ENCODE results near the gene FGF6. TPM values are rescaled to one million over a fixed set of nuclear protein-coding genes. Genes with fewer than 3 reads are reported as not detected.

Gene FGF6
- total and polyA plus RNA-seq, 10 of the 15 experiments (the other 5 are each of a cell fraction or from before 2014, with no cell fraction given) = not detected

- intact Hi-C loops (cut with micrococcal nuclease; ENCODE audit: unreplicated experiment) = no loop called here
- in situ Hi-C loops (cut with MboI) = no loop called here
- Histone ChIP-seq H3K9ac (ENCODE audit: control insufficient read depth, insufficient read depth, low read length) (no peak overlapping the region), H3K4me3 (no peak overlapping the region), H3K4me2 (ENCODE audit: control insufficient read depth, insufficient read depth) (no peak overlapping the region), H3K79me2 (ENCODE audit: control insufficient read depth, insufficient read depth, low read length) (no peaks in the 10 kb centered on the region), H4K20me1 (ENCODE audit: control insufficient read depth, insufficient read depth) (no peaks in the 10 kb centered on the region), H3K36me3 (ENCODE audit: control insufficient read depth in 2 of 2, insufficient read depth in 2 of 2, low read length in 1 of 2) (no peaks in the 10 kb centered on the region), H2AFZ (ENCODE audit: control insufficient read depth, low read depth, low read length) (no peak overlapping the region), H3K27me3 (replicated peaks in 1 of 2; ENCODE audit: control insufficient read depth in 2 of 2, insufficient read depth in 2 of 2, low read length in 1 of 2) (peaks cover 0 to 1% of the 10 kb centered on the region in 2 experiments; a peak in 2 of 4 replicates), H3K4me1 (ENCODE audit: control insufficient read depth, insufficient read depth, low read length) (0 out of 2 replicates have a peak, but pooled peaks cover 6% of the 10 kb centered on the region), H3K9me3 (replicated peaks; ENCODE audit: control insufficient read depth, insufficient read depth, low read length) (peaks cover 6% of the 10 kb centered on the region; the same call in 2 of the 3 replicates), H3K27ac (ENCODE audit: control insufficient read depth, insufficient read depth) (no peak overlapping the region)
- ChIA-PET POLR2A (no interaction called here), RAD21 (ENCODE audit: unreplicated experiment) (no interaction called here), CTCF (no interaction called here), SMC1A (ENCODE audit: uncharacterized antibody, unreplicated experiment) (no interaction called here)
- 33% methylated on average over 6 of the region's 6 CpGs for WGBS (ENCODE audit: insufficient coverage, insufficient replicate concordance, low lambda C conversion rate, missing lambda C conversion rate)
- no TSS peak for BruUV-seq (replicated peaks)
- ATAC-seq (no peak), FAIRE-seq (peak; percentile 7), DNase-seq (ENCODE audit: low read depth, low spot score) (no peak)
- TF ChIP-seq E2F4 (IDR thresholded peaks at IDR 0.05; ENCODE audit: low read depth, low read length) (no peak), ATF3 (IDR thresholded peaks at IDR 0.05; ENCODE audit: borderline replicate concordance, extremely low read depth, low read depth, low read length) (peak; percentile 46; the same call in 1 of the 2 replicates), USF1 (IDR thresholded peaks at IDR 0.05; ENCODE audit: borderline replicate concordance, extremely low read length, insufficient read depth, low read depth, low read length) (peak; percentile 41), BCL3 (IDR thresholded peaks at IDR 0.05; ENCODE audit: borderline replicate concordance, insufficient read depth, low read depth, low read length, poor library complexity, severe bottlenecking) (no peak), ZBTB40 (IDR thresholded peaks at IDR 0.05; ENCODE audit: borderline replicate concordance) (peak; percentile 56; the same call in 1 of the 2 replicates), GABPA (IDR thresholded peaks at IDR 0.05; ENCODE audit: low read depth) (peak; percentile 78), EZH2 (IDR thresholded peaks at IDR 0.05; ENCODE audit: borderline replicate concordance, control insufficient read depth, low read depth, low read length) (no peak), ZBTB33 (IDR thresholded peaks at IDR 0.05) (no peak), NFIC (IDR thresholded peaks at IDR 0.05; ENCODE audit: low read depth, low read length) (no peak), RELB (IDR thresholded peaks at IDR 0.05; ENCODE audit: low read depth) (no peak), SMARCA5 (IDR thresholded peaks at IDR 0.05) (no peak)
These were observed 10.1 kb downstream of the FGF6 start for GRCh38 chr12:4435537-4435936.

Data from GM12878 (cell line).